Subcutaneous abdominal adipose tissue (tissue), 5 donors: ENCODE results near the gene CTDSP2.

ENCODE experiments used
- H3K27ac ChIP-seq: one replicate; pipeline ENCODE4 v1.7.0; 2013; ENCODE audit warnings: low read depth, mild to moderate bottlenecking, inconsistent platforms, low read length, moderate library complexity
- H3K27me3 ChIP-seq, 5 donors: one replicate each; pipeline ENCODE4 v1.7.0; 2013; ENCODE audit warnings: low read length in 5 of 5, inconsistent platforms in 1 of 5; ENCODE audit not compliant: control insufficient read depth in 5 of 5, insufficient read depth in 4 of 5
- H3K36me3 ChIP-seq, 5 donors: one replicate each; pipeline ENCODE4 v1.7.0; 2013; ENCODE audit warnings: low read length in 5 of 5; ENCODE audit not compliant: control insufficient read depth in 5 of 5, insufficient read depth in 5 of 5
- H3K4me1 ChIP-seq, 5 donors: one replicate each; pipeline ENCODE4 v1.7.0; 2013; ENCODE audit warnings: low read length in 5 of 5, mild to moderate bottlenecking in 3 of 5, moderate library complexity in 1 of 5; ENCODE audit not compliant: control insufficient read depth in 5 of 5, insufficient read depth in 5 of 5
- H3K4me3 ChIP-seq, 5 donors: one replicate each; pipeline ENCODE4 v1.7.0; 2013; ENCODE audit warnings: low read length in 5 of 5, low read depth in 1 of 5
- H3K9ac ChIP-seq, 5 donors: one replicate each; pipeline ENCODE4 v1.7.0; 2013; ENCODE audit warnings: low read length in 5 of 5, mild to moderate bottlenecking in 4 of 5, moderate library complexity in 3 of 5
- H3K9me3 ChIP-seq, 5 donors: one replicate each; pipeline ENCODE4 v1.7.0; 2013; ENCODE audit warnings: low read length in 5 of 5; ENCODE audit not compliant: control insufficient read depth in 5 of 5
- donor health status: healthy.
- donor health status: healthy.
- donor health status: healthy.
- donor health status: healthy.
- donor health status: healthy.

Gene CTDSP2

GRCh38 chr12:57846577-57847319 lies at the start of gene CTDSP2:
TSS of gene CTDSP2 (minus strand) at chr12:57846729. CDS start at chr12:57846435, 294 bp downstream.
- Histone ChIP-seq H3K9me3 (no peaks in the 10 kb centered on the region), H3K4me1 (peaks cover 23 to 66% (median 57%) of the 10 kb centered on the region in 5 donors), H3K27me3 (no peaks in the 10 kb centered on the region)

GRCh38 chr12:57896115-57896433 lies 49.5 kb upstream of the CTDSP2 start:
- no peaks in the 10 kb centered on the region for H3K36me3 ChIP-seq
- peaks cover 33 to 77% (median 67%) of the 10 kb centered on the region in 5 donors for H3K4me1 ChIP-seq
- H3K9me3 ChIP-seq = no peaks in the 10 kb centered on the region
- peak overlapping the region; percentile 99 for H3K27ac ChIP-seq
- H3K4me3 ChIP-seq = peak overlapping the region; percentile 49 to 67 (median 59)
- H3K27me3 ChIP-seq = no peaks in the 10 kb centered on the region
- peak overlapping the region; percentile 42 to 92 (median 74) for H3K9ac ChIP-seq

More at GRCh38 chr12:57846577-57847319, at the start of gene CTDSP2:
- H3K4me3 ChIP-seq = peak within 1 kb of the TSS; percentile 66 to 99 (median 94)
- H3K27ac ChIP-seq = peak within 1 kb of the TSS; percentile 98
- H3K36me3 ChIP-seq = peaks cover 0 to 2% (median 0%) of the 10 kb centered on the region in 5 donors
- H3K9ac ChIP-seq = peak within 1 kb of the TSS in 4 of 5 donors; percentile 92 to 98 (median 97)

- H3K9me3 ChIP-seq = no peaks in the 10 kb centered on the region
- H3K4me1 ChIP-seq = peaks cover 33 to 77% (median 69%) of the 10 kb centered on the region in 5 donors
- no peaks in the 10 kb centered on the region for H3K36me3 ChIP-seq
- H3K27ac ChIP-seq = peak overlapping the region; percentile 99
- H3K27me3 ChIP-seq = no peaks in the 10 kb centered on the region
- H3K9ac ChIP-seq = peak overlapping the region; percentile 42 to 92 (median 74)
- peak overlapping the region in 4 of 5 donors; percentile 49 to 67 (median 60) for H3K4me3 ChIP-seq
Observed at GRCh38 chr12:57895389-57896114, 49.0 kb upstream of the CTDSP2 start.

- Histone ChIP-seq H3K4me1 (peaks cover 39 to 85% (median 76%) of the 10 kb centered on the region in 5 donors), H3K9me3 (no peaks in the 10 kb centered on the region), H3K4me3 (peak overlapping the region in 3 of 5 donors; percentile 18 to 42 (median 41)), H3K27ac (peak overlapping the region; percentile 99), H3K36me3 (no peaks in the 10 kb centered on the region), H3K27me3 (no peaks in the 10 kb centered on the region), H3K9ac (peak overlapping the region; percentile 36 to 78 (median 56))
Observed at GRCh38 chr12:57894399-57895292, 48.1 kb upstream of the CTDSP2 start.

GRCh38 chr12:57893431-57894353 lies 47.2 kb upstream of the CTDSP2 start:
- Histone ChIP-seq H3K27me3 (no peaks in the 10 kb centered on the region), H3K9ac (peak overlapping the region; percentile 8 to 78 (median 56)), H3K27ac (peak overlapping the region; percentile 99), H3K4me3 (peak overlapping the region in 3 of 5 donors; percentile 18 to 47 (median 41)), H3K4me1 (peaks cover 47 to 89% (median 83%) of the 10 kb centered on the region in 5 donors), H3K36me3 (no peaks in the 10 kb centered on the region), H3K9me3 (no peaks in the 10 kb centered on the region)

GRCh38 chr12:57892232-57892972 lies 45.9 kb upstream of the CTDSP2 start:
- Histone ChIP-seq H3K9ac (peak overlapping the region in 4 of 5 donors; percentile 2 to 36 (median 26)), H3K4me3 (peak overlapping the region in 1 of 5 donors; percentile 19), H3K4me1 (peaks cover 44 to 87% (median 85%) of the 10 kb centered on the region in 5 donors), H3K27me3 (no peaks in the 10 kb centered on the region), H3K27ac (peak overlapping the region; percentile 99), H3K36me3 (no peaks in the 10 kb centered on the region), H3K9me3 (no peaks in the 10 kb centered on the region)

GRCh38 chr12:57891542-57892228 lies 45.2 kb upstream of the CTDSP2 start:
- Histone ChIP-seq H3K9me3 (no peaks in the 10 kb centered on the region), H3K9ac (peak overlapping the region in 2 of 5 donors; percentile 2 to 21), H3K36me3 (no peaks in the 10 kb centered on the region), H3K4me3 (no peak overlapping the region), H3K4me1 (peaks cover 39 to 80% (median 78%) of the 10 kb centered on the region in 5 donors), H3K27ac (peak overlapping the region; percentile 99), H3K27me3 (no peaks in the 10 kb centered on the region)
